Uterus (tissue), 2 donors: ENCODE measurements around the gene WDSUB1.

Experiments
- CTCF ChIP-seq, 4 experiments: fragments of 200-600 bp in 2 of 4; fragments of 450-650 bp in 2 of 4; sonication (generic) in 2 of 4; IDR thresholded peaks; one replicate each; pipeline ENCODE4 v1.5.1; 2016 to 2019; ENCODE audit warnings: antibody characterized with exemption in 4 of 4, mild to moderate bottlenecking in 2 of 4, moderate library complexity in 1 of 4
- POLR2A ChIP-seq, 2 donors: fragments of 450-650 bp; IDR thresholded peaks; one replicate each; pipeline ENCODE4 v1.6.1; 2016; ENCODE audit warnings: antibody characterized with exemption in 2 of 2, mild to moderate bottlenecking in 1 of 2, moderate library complexity in 1 of 2

GRCh38 chr2:159199761-159200465 lies 86.6 kb downstream of the WDSUB1 start:
- no peak for TF ChIP-seq POLR2A (IDR thresholded peaks at IDR 0.05)
- no peak for TF ChIP-seq CTCF (IDR thresholded peaks at IDR 0.05)
